Measurements from ENCODE around the gene KRTAP4-3. TPM values are rescaled to one million over a fixed set of nuclear protein-coding genes. Genes with fewer than 3 reads are reported as not detected.

KRTAP4-3 gene
- total and polyA plus RNA-seq, 2 of the 8 experiments (the other 6 are each of a cell fraction or from before 2014, with no cell fraction given): not detected

DNA sequence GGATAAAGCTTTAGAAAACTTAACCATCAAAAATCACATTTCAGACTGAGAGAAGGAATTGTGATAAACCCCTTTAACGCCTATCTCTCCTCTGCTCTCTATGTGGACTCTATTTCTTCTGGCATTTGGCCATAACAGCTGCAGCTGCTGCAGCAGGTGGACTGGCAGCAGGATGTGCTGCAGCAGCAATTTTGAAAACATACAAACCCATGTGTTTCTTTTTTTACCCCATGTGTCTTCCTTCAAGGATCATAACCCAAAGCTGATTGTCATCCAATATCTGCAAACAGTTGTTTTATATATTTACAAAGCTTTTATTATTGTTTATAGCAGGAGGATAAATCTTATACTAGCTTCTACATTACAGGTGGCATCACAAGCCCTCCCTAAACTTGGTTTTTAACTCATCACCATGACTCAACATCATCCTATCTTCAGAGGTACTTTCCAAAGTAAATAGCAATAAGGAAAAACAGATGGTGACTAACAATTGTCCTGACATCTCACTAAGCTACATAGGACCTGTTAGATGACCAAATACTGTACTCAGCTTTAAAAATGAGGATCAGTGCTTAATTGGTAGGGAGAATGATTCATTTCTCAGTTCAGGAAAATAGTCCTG lies 43.9 kb upstream of the KRTAP4-3 start:
- no peaks in the 10 kb centered on the region for H3K79me2 ChIP-seq (ENCODE audit: control insufficient read depth in 1 of 2, insufficient read depth in 2 of 2, low read length in 2 of 2)
- no peak overlapping the region for H3K27ac ChIP-seq (ENCODE audit: low read depth, low read length)
- DNase-seq (ENCODE audit: low read depth in 1 of 2, low spot score in 2 of 2): no peak
- 100% methylated on average over 1 of the region's 1 CpG; no CpG with 5 or more reads in 1 of the 2 experiments for WGBS, 2 experiments (ENCODE audit: extremely low coverage in 1 of 2, insufficient coverage in 1 of 2, insufficient read length in 1 of 2, insufficient replicate concordance in 2 of 2, low coverage in 1 of 2, low lambda C conversion rate in 2 of 2, missing lambda C conversion rate in 1 of 2)
- no peak overlapping the region for H3K4me3 ChIP-seq (ENCODE audit: extremely low read depth in 1 of 4, insufficient read depth in 2 of 4, low read depth in 3 of 4, low read length in 4 of 4)
- no peaks in the 10 kb centered on the region; a peak in 2 of 8 replicates for H3K36me3 ChIP-seq (ENCODE audit: control insufficient read depth in 2 of 4, insufficient read depth in 4 of 4, low read length in 3 of 4)
- FAIRE-seq: no peak
- H3K23ac ChIP-seq (ENCODE audit: insufficient read length): no peak overlapping the region
- H2BK120ac ChIP-seq (replicated peaks; ENCODE audit: low read depth, low read length): no peak overlapping the region
- no peak overlapping the region for H4K5ac ChIP-seq (ENCODE audit: insufficient read length, low read depth, low read length)
- no peak overlapping the region for H3K56ac ChIP-seq (replicated peaks; ENCODE audit: insufficient read length, low read depth, low read length)
- H3K18ac ChIP-seq (ENCODE audit: extremely low read depth, low read length): no peak overlapping the region
- no peak overlapping the region for H2AK5ac ChIP-seq (ENCODE audit: low read depth, low read length)
- no peak overlapping the region for H2BK12ac ChIP-seq (ENCODE audit: low read depth, low read length)
- H2BK20ac ChIP-seq (ENCODE audit: low read length): no peak overlapping the region
- H4K20me1 ChIP-seq (replicated peaks in 1 of 2; ENCODE audit: control insufficient read depth in 1 of 2, insufficient read depth in 2 of 2, low read length in 2 of 2): no peaks in the 10 kb centered on the region
- ChIA-PET CTCF (ENCODE audit: partially characterized antibody) (interaction anchor here (0.8 to 1.4 kb wide), 3 partner anchors 13 to 337 kb away, joined by 3 read pairs; no protein-coding TSS in a partner anchor), POLR2A (ENCODE audit: partially characterized antibody) (no interaction called here)
- H3K4ac ChIP-seq (replicated peaks; ENCODE audit: insufficient read length, low read depth, low read length): no peak overlapping the region
- H3K14ac ChIP-seq (ENCODE audit: insufficient read length): no peak overlapping the region
- no peak overlapping the region for H3K4me2 ChIP-seq (ENCODE audit: insufficient read depth in 1 of 2, low read depth in 2 of 2, low read length in 2 of 2)
- no peaks in the 10 kb centered on the region for H3K27me3 ChIP-seq (replicated peaks in 1 of 4; ENCODE audit: control insufficient read depth in 3 of 4, extremely low read depth in 1 of 4, insufficient read depth in 3 of 4, low read length in 3 of 4)
- no peak overlapping the region for H2BK5ac ChIP-seq (ENCODE audit: low read depth, low read length)
- H3K79me1 ChIP-seq (ENCODE audit: low read depth, low read length): no peaks in the 10 kb centered on the region
- H4K8ac ChIP-seq (ENCODE audit: extremely low read depth, insufficient read depth, low read length): no peak overlapping the region; the same call in 1 of the 2 replicates
- H3K9me3 ChIP-seq (ENCODE audit: insufficient read depth in 2 of 2, low read depth in 1 of 2, low read length in 1 of 2): peaks cover under 1 to 7% of the 10 kb centered on the region in 2 experiments; a peak in 2 of 4 replicates
- no peak overlapping the region for H4K91ac ChIP-seq (replicated peaks; ENCODE audit: insufficient read length, low read length)
- no peak overlapping the region for H2AFZ ChIP-seq (ENCODE audit: low read length)
- no peak overlapping the region for H3K9ac ChIP-seq (replicated peaks in 1 of 4; ENCODE audit: extremely low read depth in 1 of 4, low read depth in 3 of 4, low read length in 3 of 4)
- H3K23me2 ChIP-seq (ENCODE audit: low read depth, low read length): no peaks in the 10 kb centered on the region
- no peaks in the 10 kb centered on the region for H3K4me1 ChIP-seq (replicated peaks in 1 of 4; ENCODE audit: control insufficient read depth in 3 of 4, insufficient read depth in 4 of 4, low read length in 3 of 4)
- H2BK15ac ChIP-seq (ENCODE audit: low read length): no peak overlapping the region
- TF ChIP-seq POLR2AphosphoS5 (IDR thresholded peaks at IDR 0.05; ENCODE audit: low read depth, low read length): no peak

Measured in H1 (cell line).